ENCODE measurements around the gene TMEM139.

TMEM139 gene

DNA sequence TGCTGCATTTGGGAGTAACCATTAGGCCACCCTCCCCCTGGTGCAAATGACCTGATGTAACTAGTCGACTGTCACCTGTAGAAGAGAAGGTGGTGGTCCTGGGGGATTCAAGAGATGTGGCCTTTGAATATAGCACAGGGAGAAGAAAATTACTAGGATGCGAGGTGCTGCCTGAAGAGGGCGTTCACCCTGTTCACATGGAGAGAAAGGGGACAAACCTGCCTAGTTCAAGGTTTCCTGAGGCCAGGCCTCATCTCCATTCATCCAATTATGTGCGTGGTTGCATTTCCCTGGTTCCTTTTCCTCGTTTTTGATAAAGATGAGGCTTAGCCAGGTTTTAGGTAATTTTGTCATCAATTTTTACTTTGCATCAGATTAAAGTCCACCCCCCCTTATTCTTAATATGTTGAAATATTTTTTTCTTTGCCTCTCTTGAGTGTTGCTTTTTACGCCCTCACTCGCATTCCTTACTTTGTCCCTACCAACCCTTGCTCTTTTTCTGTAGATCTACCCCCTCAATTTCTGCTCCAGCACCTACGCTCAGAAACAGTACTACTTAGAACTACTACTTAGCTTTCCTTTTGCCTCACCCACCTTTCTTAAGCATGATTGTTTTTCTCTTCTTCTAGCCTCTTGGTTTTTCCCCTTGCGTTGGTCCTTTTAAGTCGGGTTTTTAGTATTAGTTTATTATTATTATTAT, 44.9 kb downstream of the TMEM139 start:
- DNase-seq (ENCODE audit: low read depth), result no peak
- H3K4me3 ChIP-seq (ENCODE audit: low read length), result no peak overlapping the region
- TF ChIP-seq, protein P1, sequence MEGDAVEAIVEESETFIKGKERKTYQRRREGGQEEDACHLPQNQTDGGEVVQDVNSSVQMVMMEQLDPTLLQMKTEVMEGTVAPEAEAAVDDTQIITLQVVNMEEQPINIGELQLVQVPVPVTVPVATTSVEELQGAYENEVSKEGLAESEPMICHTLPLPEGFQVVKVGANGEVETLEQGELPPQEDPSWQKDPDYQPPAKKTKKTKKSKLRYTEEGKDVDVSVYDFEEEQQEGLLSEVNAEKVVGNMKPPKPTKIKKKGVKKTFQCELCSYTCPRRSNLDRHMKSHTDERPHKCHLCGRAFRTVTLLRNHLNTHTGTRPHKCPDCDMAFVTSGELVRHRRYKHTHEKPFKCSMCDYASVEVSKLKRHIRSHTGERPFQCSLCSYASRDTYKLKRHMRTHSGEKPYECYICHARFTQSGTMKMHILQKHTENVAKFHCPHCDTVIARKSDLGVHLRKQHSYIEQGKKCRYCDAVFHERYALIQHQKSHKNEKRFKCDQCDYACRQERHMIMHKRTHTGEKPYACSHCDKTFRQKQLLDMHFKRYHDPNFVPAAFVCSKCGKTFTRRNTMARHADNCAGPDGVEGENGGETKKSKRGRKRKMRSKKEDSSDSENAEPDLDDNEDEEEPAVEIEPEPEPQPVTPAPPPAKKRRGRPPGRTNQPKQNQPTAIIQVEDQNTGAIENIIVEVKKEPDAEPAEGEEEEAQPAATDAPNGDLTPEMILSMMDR (conservative IDR thresholded peaks at IDR 0.05; ENCODE audit: low read length), result no peak

DNA sequence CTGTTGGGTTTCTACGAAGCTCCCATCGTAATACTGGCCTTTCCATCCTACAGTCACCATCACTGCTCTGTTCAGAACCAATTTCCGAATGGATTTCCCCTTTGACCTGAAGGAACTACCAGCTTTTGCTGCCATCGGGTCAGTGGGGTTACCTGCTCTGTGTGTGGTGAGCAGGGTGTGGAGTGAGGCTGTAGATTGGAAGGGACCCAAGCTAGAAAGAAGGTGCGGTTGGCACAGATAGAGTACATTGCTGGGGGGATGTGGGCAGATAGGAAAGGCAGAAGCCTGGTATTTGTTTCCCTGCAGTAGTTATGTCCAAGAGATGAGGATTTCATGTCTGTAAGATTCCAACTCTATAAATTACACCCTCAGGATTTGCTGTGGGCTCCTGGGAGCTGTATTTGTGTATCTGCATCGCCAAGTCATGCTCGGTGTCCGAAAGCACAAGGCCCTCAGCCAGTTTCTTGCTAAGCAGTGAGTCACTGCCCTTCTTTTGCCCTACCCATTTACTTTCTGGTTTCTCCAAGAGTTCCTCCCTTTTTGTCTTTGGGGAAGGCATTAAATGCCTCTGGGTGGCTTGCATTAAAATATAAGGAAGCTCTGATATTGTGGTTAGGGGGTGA, 46.5 kb downstream of the TMEM139 start:
- peak; percentile 90 for DNase-seq (ENCODE audit: low read depth)
- TF ChIP-seq, protein P1 (conservative IDR thresholded peaks at IDR 0.05; ENCODE audit: low read length), result no peak
- H3K4me3 ChIP-seq (ENCODE audit: low read length), result no peak overlapping the region

DNA sequence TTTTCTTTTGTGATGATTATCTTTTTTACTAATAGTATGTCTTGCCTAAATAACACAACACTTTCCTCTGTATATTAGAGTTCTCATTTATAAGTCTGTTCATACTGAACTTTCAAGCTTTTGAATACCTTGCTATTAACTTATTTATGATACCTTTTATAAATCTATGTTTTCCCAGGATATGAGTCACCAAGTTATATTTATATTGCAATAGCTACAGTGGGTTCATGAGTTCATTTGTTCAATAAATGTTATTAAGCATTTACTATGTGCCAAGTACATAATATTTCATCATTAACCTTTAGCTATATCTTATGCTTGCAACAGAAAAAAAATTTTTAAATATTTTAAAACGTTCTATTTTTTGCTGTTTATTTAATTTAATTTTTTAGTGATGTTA, 49.5 kb downstream of the TMEM139 start:
- TF ChIP-seq, protein P1 (conservative IDR thresholded peaks at IDR 0.05; ENCODE audit: low read length), result no peak
- no peak for DNase-seq (ENCODE audit: low read depth)
- H3K4me3 ChIP-seq (ENCODE audit: low read length), result no peak overlapping the region

DNA sequence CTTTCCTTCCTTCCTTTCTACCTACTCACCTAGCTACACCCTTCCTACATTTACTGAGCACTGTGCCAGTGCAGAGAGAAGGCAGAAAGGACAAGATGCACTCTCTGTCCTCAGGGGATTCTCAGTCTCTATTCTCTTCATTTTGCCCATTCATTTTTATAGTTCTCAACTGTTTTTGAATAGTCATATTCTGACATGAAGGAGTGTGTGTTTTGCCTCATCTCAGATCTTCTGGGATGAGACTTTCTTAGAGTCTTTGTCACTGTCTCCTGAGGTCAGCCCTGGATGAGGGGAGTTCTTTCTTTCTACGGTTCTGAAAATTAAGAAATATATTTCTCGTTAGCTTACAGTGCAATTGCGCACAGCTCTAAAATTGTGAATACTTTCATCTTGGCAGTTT, 52.5 kb downstream of the TMEM139 start:
- no peak for DNase-seq (ENCODE audit: low read depth)
- TF ChIP-seq, protein P1 (conservative IDR thresholded peaks at IDR 0.05; ENCODE audit: low read length), result no peak
- H3K4me3 ChIP-seq (ENCODE audit: low read length), result no peak overlapping the region
